Effector memory CD8-positive, alpha-beta T cell (primary cell): ENCODE data around the gene SUOX.
"Not testable (repeated sequence)": the region's sequence is repeated elsewhere in the genome, so short reads cannot be mapped to it uniquely, and the experiment has no call there.

Experiments used
- ATAC-seq: fragments of 150-1000 bp; cut with Tn5 transposase; replicated peaks from 2 replicates; pipeline ENCODE4 v1.10.0; 2021; ENCODE audit warnings: mild to moderate bottlenecking, moderate library complexity
- DNase-seq, 3 experiments: peaks; one replicate each; pipeline ENCODE4 v3.0.0; 2021
- H3K27ac Mint-ChIP-seq, 2 donors: one replicate each; pipeline ENCODE4 v1.8.0; 2022; ENCODE audit warnings: mild to moderate bottlenecking in 2 of 2, mixed read lengths in 2 of 2, moderate library complexity in 2 of 2
- H3K27me3 Mint-ChIP-seq, 2 donors: one replicate each; pipeline ENCODE4 v1.8.0; 2022; ENCODE audit warnings: mixed read lengths in 2 of 2
- H3K36me3 Mint-ChIP-seq: one replicate; pipeline ENCODE4 v1.8.0; 2022; ENCODE audit warnings: mild to moderate bottlenecking, moderate library complexity, mixed read lengths; ENCODE audit not compliant: insufficient read depth
- H3K4me1 Mint-ChIP-seq, 2 donors: one replicate each; pipeline ENCODE4 v1.8.0; 2022; ENCODE audit warnings: low read depth in 2 of 2, mixed read lengths in 2 of 2
- H3K4me3 Mint-ChIP-seq, 2 donors: one replicate each; pipeline ENCODE4 v1.8.0; 2022; ENCODE audit warnings: mild to moderate bottlenecking in 2 of 2, mixed read lengths in 2 of 2, moderate library complexity in 2 of 2
- H3K9me3 Mint-ChIP-seq, 2 donors: one replicate each; pipeline ENCODE4 v1.8.0; 2022; ENCODE audit warnings: mixed read lengths in 2 of 2

SUOX gene

GRCh38 chr12:55972911-55973598 is 24.0 kb upstream of the SUOX start:
- no peak for ATAC-seq
- no peak for DNase-seq
- Mint-ChIP-seq H3K27me3 (no peaks in the 10 kb centered on the region), H3K27ac (no peak overlapping the region), H3K4me1 (peaks cover 15% of the 10 kb centered on the region in 2 donors), H3K36me3 (peaks cover 5% of the 10 kb centered on the region), H3K9me3 (no peaks in the 10 kb centered on the region), H3K4me3 (no peak overlapping the region)

GRCh38 chr12:55973599-55974307 is 23.3 kb upstream of the SUOX start, which contains the start of gene RAB5B:
TSS of gene RAB5B (plus strand) at chr12:55974078. CDS start at chr12:55986961, 12,883 bp downstream.
- Mint-ChIP-seq H3K27ac (no peak within 1 kb of the TSS), H3K4me3 (no peak within 1 kb of the TSS), H3K36me3 (peaks cover 5% of the 10 kb centered on the region), H3K27me3 (no peaks in the 10 kb centered on the region), H3K4me1 (peaks cover 16 to 18% of the 10 kb centered on the region in 2 donors), H3K9me3 (no peaks in the 10 kb centered on the region)
- DNase-seq (peak; percentile 95 to 97 (median 96)), ATAC-seq (peak; percentile 88)

- Mint-ChIP-seq H3K9me3 (no peaks in the 10 kb centered on the region), H3K36me3 (peaks cover 5% of the 10 kb centered on the region), H3K27ac (no peak overlapping the region), H3K4me3 (no peak overlapping the region), H3K27me3 (no peaks in the 10 kb centered on the region), H3K4me1 (peaks cover 19 to 23% of the 10 kb centered on the region in 2 donors)
- ATAC-seq: no peak
- DNase-seq: peak in 1 of 3 experiments; percentile 31
These were observed 22.8 kb upstream of the SUOX start for GRCh38 chr12:55974308-55974730.

- Mint-ChIP-seq H3K4me3 (peak overlapping the region in 1 of 2 donors; percentile 17), H3K36me3 (peaks cover 24% of the 10 kb centered on the region), H3K27me3 (no peaks in the 10 kb centered on the region), H3K9me3 (no peaks in the 10 kb centered on the region), H3K27ac (peak overlapping the region; percentile 35 to 49), H3K4me1 (peaks cover 19 to 29% of the 10 kb centered on the region in 2 donors)
- DNase-seq: no peak
- ATAC-seq: no peak
These were observed 18.7 kb upstream of the SUOX start for GRCh38 chr12:55978393-55978792.

- Mint-ChIP-seq H3K27me3 (no peaks in the 10 kb centered on the region), H3K4me3 (no peak overlapping the region), H3K36me3 (peaks cover 30% of the 10 kb centered on the region), H3K9me3 (no peaks in the 10 kb centered on the region), H3K4me1 (peaks cover 20 to 29% of the 10 kb centered on the region in 2 donors), H3K27ac (no peak overlapping the region)
- DNase-seq (no peak), ATAC-seq (no peak)
These were observed 18.0 kb upstream of the SUOX start for GRCh38 chr12:55979069-55979468.

- H3K36me3 Mint-ChIP-seq: peaks cover 42% of the 10 kb centered on the region
- not testable (repeated sequence) for H3K27me3 Mint-ChIP-seq, ATAC-seq, H3K4me3 Mint-ChIP-seq, H3K9me3 Mint-ChIP-seq, H3K27ac Mint-ChIP-seq, DNase-seq
- peaks cover 13 to 31% of the 10 kb centered on the region in 2 donors for H3K4me1 Mint-ChIP-seq
These were observed 15.2 kb upstream of the SUOX start for GRCh38 chr12:55981882-55982281.

- Mint-ChIP-seq H3K36me3 (peaks cover 44% of the 10 kb centered on the region), H3K27ac (no peak overlapping the region), H3K9me3 (no peaks in the 10 kb centered on the region), H3K4me3 (no peak overlapping the region), H3K27me3 (no peaks in the 10 kb centered on the region), H3K4me1 (peaks cover 10 to 30% of the 10 kb centered on the region in 2 donors)
- DNase-seq (no peak), ATAC-seq (no peak)
These were observed 14.6 kb upstream of the SUOX start for GRCh38 chr12:55982319-55982936.

- Mint-ChIP-seq H3K27ac (no peak overlapping the region), H3K4me3 (no peak overlapping the region), H3K27me3 (no peaks in the 10 kb centered on the region), H3K4me1 (peaks cover 6 to 23% of the 10 kb centered on the region in 2 donors), H3K9me3 (no peaks in the 10 kb centered on the region), H3K36me3 (peaks cover 52% of the 10 kb centered on the region)
- DNase-seq (no peak), ATAC-seq (no peak)
These were observed 13.7 kb upstream of the SUOX start for GRCh38 chr12:55983232-55983842.

- no peak for DNase-seq
These were observed 12.2 kb upstream of the SUOX start for GRCh38 chr12:55984861-55985260.

GRCh38 chr12:55985341-55985740 is 11.7 kb upstream of the SUOX start:
- Mint-ChIP-seq H3K36me3 (peaks cover 66% of the 10 kb centered on the region), H3K9me3 (no peaks in the 10 kb centered on the region), H3K4me1 (peaks cover 2 to 10% of the 10 kb centered on the region in 2 donors), H3K27me3 (no peaks in the 10 kb centered on the region), H3K4me3 (no peak overlapping the region), H3K27ac (no peak overlapping the region)
- no peak for ATAC-seq
- DNase-seq: no peak

More at GRCh38 chr12:55984861-55985260, 12.2 kb upstream of the SUOX start:
- no peak overlapping the region for H3K27ac Mint-ChIP-seq
- H3K4me3 Mint-ChIP-seq: no peak overlapping the region
- no peaks in the 10 kb centered on the region for H3K9me3 Mint-ChIP-seq
- peaks cover 64% of the 10 kb centered on the region for H3K36me3 Mint-ChIP-seq
- no peak for ATAC-seq
- no peaks in the 10 kb centered on the region for H3K27me3 Mint-ChIP-seq
- H3K4me1 Mint-ChIP-seq: peaks cover 2 to 13% of the 10 kb centered on the region in 2 donors

GRCh38 chr12:55985976-55986375 is 11.1 kb upstream of the SUOX start:
- DNase-seq, H3K9me3 Mint-ChIP-seq, ATAC-seq, H3K27ac Mint-ChIP-seq, H3K27me3 Mint-ChIP-seq, H3K4me3 Mint-ChIP-seq: not testable (repeated sequence)
- H3K4me1 Mint-ChIP-seq: peaks cover 2 to 10% of the 10 kb centered on the region in 2 donors
- H3K36me3 Mint-ChIP-seq: peaks cover 68% of the 10 kb centered on the region

GRCh38 chr12:55991110-55991509 is 6.0 kb upstream of the SUOX start:
- peaks cover 75% of the 10 kb centered on the region for H3K36me3 Mint-ChIP-seq

GRCh38 chr12:55993230-55993853 is 3.7 kb upstream of the SUOX start:
- H3K4me1 Mint-ChIP-seq: peaks cover 0 to 8% of the 10 kb centered on the region in 2 donors
- H3K27me3 Mint-ChIP-seq: peaks cover 0 to 12% of the 10 kb centered on the region in 2 donors
- DNase-seq: no peak
- H3K27ac Mint-ChIP-seq: peak overlapping the region; percentile 16 to 82
- H3K9me3 Mint-ChIP-seq: no peaks in the 10 kb centered on the region
- no peak overlapping the region for H3K4me3 Mint-ChIP-seq
- no peak for ATAC-seq
- H3K36me3 Mint-ChIP-seq: peaks cover 63% of the 10 kb centered on the region

More at GRCh38 chr12:55991110-55991509, 6.0 kb upstream of the SUOX start:
- H3K9me3 Mint-ChIP-seq: no peaks in the 10 kb centered on the region
- no peak overlapping the region for H3K4me3 Mint-ChIP-seq
- H3K27ac Mint-ChIP-seq: no peak overlapping the region
- no peaks in the 10 kb centered on the region for H3K27me3 Mint-ChIP-seq
- no peak for DNase-seq
- H3K4me1 Mint-ChIP-seq: peaks cover 0 to 4% of the 10 kb centered on the region in 2 donors
- ATAC-seq: no peak
